HEK293T (cell line): ENCODE measurements around the gene SOX30.

ENCODE experiments used
- CTCF ChIA-PET: fragments of 350-600 bp; formaldehyde crosslinking; extraction: SDS; loops from one replicate; lab custom pipeline; 2021; ENCODE audit warnings: antibody characterized with exemption, inconsistent platforms; lab: Yijun Ruan, JAX
- POLR2A ChIA-PET: fragments of 350-600 bp; formaldehyde crosslinking; extraction: SDS; loops from one replicate; lab custom pipeline; 2020; ENCODE audit warnings: antibody characterized with exemption, inconsistent platforms; lab: Yijun Ruan, JAX
- DNase-seq: peaks from one replicate; pipeline ENCODE4 v3.0.0; 2012; ENCODE audit warnings: mixed read lengths; ENCODE audit errors: extremely low spot score
- ARNT ChIP-seq: fragments of 450-650 bp; IDR thresholded peaks from 2 replicates; pipeline ENCODE4 v1.6.1; 2017; ENCODE audit warnings: mild to moderate bottlenecking
- BHLHE40 ChIP-seq: fragments of 450-650 bp; IDR thresholded peaks from 2 replicates; pipeline ENCODE4 v1.6.1; 2016; ENCODE audit warnings: mild to moderate bottlenecking, moderate library complexity, borderline replicate concordance
- CTBP1 ChIP-seq: fragments of 450-650 bp; IDR thresholded peaks from 2 replicates; pipeline ENCODE4 v1.6.1; 2016; ENCODE audit warnings: borderline replicate concordance
- ELF4 ChIP-seq: fragments of 450-650 bp; IDR thresholded peaks from 2 replicates; pipeline ENCODE4 v1.6.1; 2017; ENCODE audit warnings: antibody characterized with exemption
- FOXA1 ChIP-seq: fragments of 450-650 bp; IDR thresholded peaks from 2 replicates; pipeline ENCODE4 v1.6.1; 2016; ENCODE audit warnings: mild to moderate bottlenecking
- FOXK2 ChIP-seq: fragments of 450-650 bp; IDR thresholded peaks from 2 replicates; pipeline ENCODE4 v1.6.1; 2016; ENCODE audit warnings: mild to moderate bottlenecking
- FOXM1 ChIP-seq: fragments of 450-650 bp; IDR thresholded peaks from 2 replicates; pipeline ENCODE4 v1.6.1; 2017; ENCODE audit warnings: mild to moderate bottlenecking, borderline replicate concordance
- HDGF ChIP-seq: fragments of 450-650 bp; IDR thresholded peaks from 2 replicates; pipeline ENCODE4 v1.6.1; 2017; ENCODE audit warnings: antibody characterized with exemption, borderline replicate concordance
- L3MBTL2 ChIP-seq: fragments of 450-650 bp; conservative IDR thresholded peaks from 2 replicates; pipeline ENCODE4 v1.6.1; 2016; ENCODE audit warnings: mild to moderate bottlenecking
- LEF1 ChIP-seq: fragments of 450-650 bp; IDR thresholded peaks from 2 replicates; pipeline ENCODE4 v1.6.1; 2017; ENCODE audit warnings: mild to moderate bottlenecking, borderline replicate concordance
- NFRKB ChIP-seq: fragments of 450-650 bp; IDR thresholded peaks from 2 replicates; pipeline ENCODE4 v1.6.1; 2016; ENCODE audit warnings: mild to moderate bottlenecking, moderate library complexity
- SP1 ChIP-seq: fragments of 450-650 bp; IDR thresholded peaks from 2 replicates; pipeline ENCODE4 v1.6.1; 2017
- SUZ12 ChIP-seq: fragments of 450-650 bp; IDR thresholded peaks from 2 replicates; pipeline ENCODE4 v1.6.1; 2016; ENCODE audit warnings: mild to moderate bottlenecking
- TARDBP ChIP-seq: fragments of 450-650 bp; IDR thresholded peaks from 2 replicates; pipeline ENCODE4 v1.6.1; 2016
- ZNF384 ChIP-seq: fragments of 450-650 bp; IDR thresholded peaks from 2 replicates; pipeline ENCODE4 v1.6.1; 2016
- TF ChIP-seq, protein P1 (sequence below): fragments of 450-650 bp; IDR thresholded peaks from 2 replicates; pipeline ENCODE4 v1.6.1; 2016

The SOX30 gene

DNA sequence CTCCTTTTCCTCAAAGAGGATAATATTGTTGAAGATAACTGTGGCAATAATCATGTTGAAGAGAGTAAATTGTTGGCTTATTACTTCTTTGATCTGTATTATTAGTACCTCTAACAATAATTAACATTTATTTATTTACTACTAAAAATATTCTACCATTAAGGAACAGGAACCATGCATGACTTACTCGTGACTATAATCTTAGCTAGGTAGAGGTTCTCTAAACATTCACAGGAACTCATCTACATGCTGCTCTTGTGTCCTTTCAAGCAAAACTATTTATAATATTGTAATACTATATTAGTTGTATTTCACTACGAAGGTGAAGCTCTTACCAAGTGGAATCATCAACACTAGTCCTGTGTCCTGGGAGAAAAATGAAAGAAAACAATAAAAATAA lies 3.1 kb downstream of the SOX30 start:
- no peak for TF ChIP-seq HDGF
- no peak for TF ChIP-seq NFRKB
- no peak for TF ChIP-seq FOXK2
- TF ChIP-seq FOXA1 = no peak
- TF ChIP-seq CTBP1 = no peak
- TF ChIP-seq LEF1 = no peak
- TF ChIP-seq ARNT = no peak
- TF ChIP-seq TARDBP = no peak
- no peak for TF ChIP-seq SP1
- TF ChIP-seq SUZ12 = no peak
- TF ChIP-seq, protein P1, sequence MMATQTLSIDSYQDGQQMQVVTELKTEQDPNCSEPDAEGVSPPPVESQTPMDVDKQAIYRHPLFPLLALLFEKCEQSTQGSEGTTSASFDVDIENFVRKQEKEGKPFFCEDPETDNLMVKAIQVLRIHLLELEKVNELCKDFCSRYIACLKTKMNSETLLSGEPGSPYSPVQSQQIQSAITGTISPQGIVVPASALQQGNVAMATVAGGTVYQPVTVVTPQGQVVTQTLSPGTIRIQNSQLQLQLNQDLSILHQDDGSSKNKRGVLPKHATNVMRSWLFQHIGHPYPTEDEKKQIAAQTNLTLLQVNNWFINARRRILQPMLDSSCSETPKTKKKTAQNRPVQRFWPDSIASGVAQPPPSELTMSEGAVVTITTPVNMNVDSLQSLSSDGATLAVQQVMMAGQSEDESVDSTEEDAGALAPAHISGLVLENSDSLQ = no peak
- no peak for TF ChIP-seq ZNF384
- TF ChIP-seq L3MBTL2 = no peak
- no peak for TF ChIP-seq BHLHE40
- TF ChIP-seq FOXM1 = no peak
- ChIA-PET POLR2A (no interaction called here), CTCF (interaction anchor here (0.5 kb wide), 1 partner anchor 379 kb away, joined by 3 read pairs; no protein-coding TSS in a partner anchor)
- no peak for DNase-seq

DNA sequence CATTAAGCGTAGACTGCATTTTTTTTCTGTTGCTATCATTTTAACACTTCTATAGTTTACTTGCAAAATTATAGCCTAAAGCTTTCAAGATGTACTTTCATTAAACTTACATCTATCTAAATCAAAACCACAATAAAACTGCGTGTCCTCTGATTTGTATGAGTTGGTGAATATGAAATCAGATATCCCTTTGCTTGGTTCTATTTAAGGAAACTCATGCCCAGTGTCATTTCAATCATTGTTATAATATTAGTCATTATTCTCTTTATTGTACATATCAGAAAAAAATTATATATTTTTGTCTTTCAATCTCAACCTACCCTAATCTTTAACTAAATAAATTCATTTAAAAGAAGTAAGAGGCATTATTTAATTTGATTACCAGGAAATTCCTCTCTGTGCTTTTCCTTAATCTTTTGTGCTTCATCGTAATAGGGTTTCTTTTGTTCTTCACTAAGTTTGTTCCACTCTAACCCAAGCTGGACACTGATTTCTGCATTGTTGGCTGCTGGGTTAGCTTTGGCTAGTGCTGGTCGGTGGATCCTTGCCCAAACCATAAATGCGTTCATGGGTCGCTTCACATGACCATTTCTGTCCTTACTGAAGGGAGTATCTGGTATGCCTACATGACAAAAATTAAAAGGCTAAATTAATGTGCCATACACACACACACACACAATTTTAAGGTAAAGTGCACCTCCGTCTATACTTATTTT lies 3.8 kb downstream of the SOX30 start:
- no peak for DNase-seq
- CTCF ChIA-PET = no interaction called here
- POLR2A ChIA-PET = no interaction called here
- TF ChIP-seq ELF4 (no peak), FOXM1 (no peak), BHLHE40 (no peak), ARNT (no peak), SUZ12 (no peak), CTBP1 (no peak), SP1 (no peak), ZNF384 (no peak), L3MBTL2 (no peak), FOXK2 (no peak), TARDBP (no peak), LEF1 (no peak)
- TF ChIP-seq, protein P1 = no peak

DNA sequence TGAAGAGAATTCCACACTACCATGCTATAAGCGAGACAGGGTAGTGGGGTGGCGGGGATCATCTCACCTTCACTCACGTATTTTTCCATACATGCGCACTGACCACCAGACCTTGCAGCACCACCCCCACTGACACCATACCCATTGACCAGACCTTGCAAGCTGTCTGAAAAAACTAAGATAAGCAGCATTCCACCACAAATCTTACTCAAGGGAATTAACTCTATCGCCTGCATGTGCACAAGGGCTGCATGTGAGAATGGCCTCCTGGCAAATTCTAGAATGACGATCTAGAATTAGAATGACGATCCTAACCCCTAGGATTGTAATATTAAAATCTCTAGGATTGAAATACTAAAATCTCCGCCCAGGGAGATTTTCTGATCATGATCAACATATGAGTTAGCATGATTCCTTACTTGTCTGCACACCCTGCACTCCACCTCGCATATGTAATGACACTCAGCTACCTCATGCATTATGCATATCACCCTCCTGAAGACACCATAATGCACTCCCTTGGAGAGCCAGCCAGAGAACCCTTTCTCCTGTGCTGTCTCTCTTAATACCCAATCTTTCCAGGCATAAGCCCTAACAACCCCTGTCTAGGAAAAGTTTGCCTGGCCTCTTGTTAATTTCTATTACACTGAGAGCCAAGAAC lies 11.7 kb downstream of the SOX30 start:
- ChIA-PET POLR2A (no interaction called here), CTCF (no interaction called here)
- TF ChIP-seq FOXM1 = no peak
- TF ChIP-seq L3MBTL2 = no peak
- no peak for TF ChIP-seq CTBP1
- no peak for TF ChIP-seq SUZ12
- TF ChIP-seq LEF1 = no peak
- no peak for TF ChIP-seq HDGF
- no peak for TF ChIP-seq BHLHE40
- no peak for TF ChIP-seq ARNT
- TF ChIP-seq, protein P1 = no peak
- TF ChIP-seq TARDBP = no peak
- TF ChIP-seq SP1 = no peak
- no peak for TF ChIP-seq ZNF384
- TF ChIP-seq ELF4 = no peak
- no peak for TF ChIP-seq FOXK2
- DNase-seq = no peak

DNA sequence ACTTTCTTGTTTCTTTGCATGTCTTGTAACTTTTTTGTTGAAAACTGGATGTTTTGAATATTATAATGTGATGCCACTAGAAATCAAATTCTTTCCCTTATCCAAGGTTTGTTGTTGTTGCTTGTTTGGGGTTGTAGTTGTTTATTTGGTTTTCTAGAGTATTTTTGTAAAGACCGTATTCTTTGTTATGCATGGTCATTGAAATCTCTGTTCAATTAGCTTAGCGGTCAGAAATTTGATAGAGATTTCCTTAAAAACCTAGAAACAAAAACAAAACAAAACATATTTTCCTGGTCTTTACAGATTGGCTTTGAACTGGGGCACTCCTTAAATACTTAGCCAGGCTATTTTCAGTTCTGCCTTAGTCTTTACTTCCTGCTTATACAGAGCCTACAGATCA lies 21.9 kb downstream of the SOX30 start:
- ChIA-PET POLR2A (no interaction called here), CTCF (no interaction called here)
- TF ChIP-seq L3MBTL2 = no peak
- TF ChIP-seq SUZ12 = no peak
- no peak for TF ChIP-seq FOXA1
- no peak for TF ChIP-seq TARDBP
- no peak for TF ChIP-seq FOXM1
- TF ChIP-seq ZNF384 = no peak
- no peak for TF ChIP-seq FOXK2
- TF ChIP-seq NFRKB = no peak
- no peak for TF ChIP-seq CTBP1
- no peak for TF ChIP-seq LEF1
- TF ChIP-seq ARNT = no peak
- no peak for TF ChIP-seq HDGF
- TF ChIP-seq BHLHE40 = no peak
- TF ChIP-seq ELF4 = no peak
- TF ChIP-seq, protein P1 = no peak
- DNase-seq = no peak

DNA sequence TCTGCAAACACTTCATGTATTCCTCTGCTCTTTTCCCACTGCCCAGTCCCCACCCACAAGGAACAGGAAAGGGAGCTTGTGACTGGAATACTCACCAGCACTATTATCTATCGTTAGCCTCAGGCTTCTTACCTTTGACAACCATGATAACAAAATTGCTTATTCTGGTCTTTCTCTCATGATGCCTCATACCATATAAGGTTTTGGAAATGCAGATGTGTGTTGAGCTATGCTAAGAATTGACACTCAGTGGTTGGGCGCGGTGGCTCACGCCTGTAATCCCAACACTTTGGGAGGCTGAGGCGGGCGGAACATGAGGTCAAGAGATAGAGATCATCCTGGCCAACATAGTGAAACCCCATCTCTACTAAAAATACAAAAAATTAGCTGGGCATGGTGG lies 25.4 kb downstream of the SOX30 start:
- no peak for DNase-seq
- POLR2A ChIA-PET = no interaction called here
- TF ChIP-seq HDGF = no peak
- no peak for TF ChIP-seq SP1
- TF ChIP-seq BHLHE40 = no peak
- TF ChIP-seq, protein P1 = no peak
- no peak for TF ChIP-seq TARDBP
- CTCF ChIA-PET = no interaction called here
